Omental fat pad (tissue), 4 donors: Measurements from ENCODE around the gene IGF2. TPM values are rescaled to one million over a fixed set of nuclear protein-coding genes. Genes with fewer than 3 reads are reported as not detected.

Experiments
- ATAC-seq: fragments of 150-250 bp; one replicate; pipeline ENCODE4 v1.9.1; 2016; ENCODE audit warnings: mild to moderate bottlenecking, moderate library complexity; ENCODE audit not compliant: low FRiP score
- DNase-seq: peaks from one replicate; pipeline ENCODE4 v3.0.0-alpha.2; 2019; ENCODE audit warnings: low spot score
- total RNA-seq, 4 donors: library from RNA; depleted of rRNA; stranded (reverse); fragments of >200 nt; gene quantifications; one replicate each; pipeline ENCODE4 v1.1.0, GENCODE V29; 2016
- TF ChIP-seq, protein P1 (sequence below), 3 donors: fragments of 450-650 bp; IDR thresholded peaks; one replicate each; pipeline ENCODE4 v1.5.1; 2016 to 2017; ENCODE audit warnings: antibody characterized with exemption in 3 of 3, mild to moderate bottlenecking in 3 of 3, moderate library complexity in 2 of 3

Gene IGF2
- total RNA-seq, 4 donors from 2014 or later = 44.6 to 69.4 (median 52.3) TPM

DNA sequence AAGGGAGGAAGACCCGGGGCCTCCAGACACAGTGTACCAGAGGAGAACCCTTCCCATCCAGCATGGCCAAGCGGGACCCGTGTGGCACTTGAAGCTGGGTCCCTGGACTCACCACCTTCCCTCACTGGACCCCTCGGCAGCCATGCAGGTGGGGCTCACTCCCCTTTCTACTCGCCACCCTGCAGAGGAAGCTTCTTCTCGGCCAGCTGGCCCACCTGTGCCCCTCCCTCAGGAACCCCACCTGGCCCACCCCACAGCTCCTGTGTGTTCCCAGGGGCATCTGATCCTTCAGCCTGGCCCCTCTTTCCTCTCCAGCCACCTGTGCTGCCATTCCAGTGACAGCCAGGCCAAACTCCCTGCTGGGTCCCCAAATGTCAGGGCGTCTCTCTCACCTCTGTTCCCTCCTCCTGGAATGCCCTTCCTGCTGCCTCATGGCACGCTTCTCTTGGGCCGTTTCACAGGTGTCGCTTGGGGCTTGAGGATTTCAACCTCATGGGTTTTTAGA is 38.0 kb downstream of the IGF2 start:
- DNase-seq (no peak), ATAC-seq (no peak)
- TF ChIP-seq, protein P1, sequence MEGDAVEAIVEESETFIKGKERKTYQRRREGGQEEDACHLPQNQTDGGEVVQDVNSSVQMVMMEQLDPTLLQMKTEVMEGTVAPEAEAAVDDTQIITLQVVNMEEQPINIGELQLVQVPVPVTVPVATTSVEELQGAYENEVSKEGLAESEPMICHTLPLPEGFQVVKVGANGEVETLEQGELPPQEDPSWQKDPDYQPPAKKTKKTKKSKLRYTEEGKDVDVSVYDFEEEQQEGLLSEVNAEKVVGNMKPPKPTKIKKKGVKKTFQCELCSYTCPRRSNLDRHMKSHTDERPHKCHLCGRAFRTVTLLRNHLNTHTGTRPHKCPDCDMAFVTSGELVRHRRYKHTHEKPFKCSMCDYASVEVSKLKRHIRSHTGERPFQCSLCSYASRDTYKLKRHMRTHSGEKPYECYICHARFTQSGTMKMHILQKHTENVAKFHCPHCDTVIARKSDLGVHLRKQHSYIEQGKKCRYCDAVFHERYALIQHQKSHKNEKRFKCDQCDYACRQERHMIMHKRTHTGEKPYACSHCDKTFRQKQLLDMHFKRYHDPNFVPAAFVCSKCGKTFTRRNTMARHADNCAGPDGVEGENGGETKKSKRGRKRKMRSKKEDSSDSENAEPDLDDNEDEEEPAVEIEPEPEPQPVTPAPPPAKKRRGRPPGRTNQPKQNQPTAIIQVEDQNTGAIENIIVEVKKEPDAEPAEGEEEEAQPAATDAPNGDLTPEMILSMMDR (IDR thresholded peaks at IDR 0.05) = no peak

DNA sequence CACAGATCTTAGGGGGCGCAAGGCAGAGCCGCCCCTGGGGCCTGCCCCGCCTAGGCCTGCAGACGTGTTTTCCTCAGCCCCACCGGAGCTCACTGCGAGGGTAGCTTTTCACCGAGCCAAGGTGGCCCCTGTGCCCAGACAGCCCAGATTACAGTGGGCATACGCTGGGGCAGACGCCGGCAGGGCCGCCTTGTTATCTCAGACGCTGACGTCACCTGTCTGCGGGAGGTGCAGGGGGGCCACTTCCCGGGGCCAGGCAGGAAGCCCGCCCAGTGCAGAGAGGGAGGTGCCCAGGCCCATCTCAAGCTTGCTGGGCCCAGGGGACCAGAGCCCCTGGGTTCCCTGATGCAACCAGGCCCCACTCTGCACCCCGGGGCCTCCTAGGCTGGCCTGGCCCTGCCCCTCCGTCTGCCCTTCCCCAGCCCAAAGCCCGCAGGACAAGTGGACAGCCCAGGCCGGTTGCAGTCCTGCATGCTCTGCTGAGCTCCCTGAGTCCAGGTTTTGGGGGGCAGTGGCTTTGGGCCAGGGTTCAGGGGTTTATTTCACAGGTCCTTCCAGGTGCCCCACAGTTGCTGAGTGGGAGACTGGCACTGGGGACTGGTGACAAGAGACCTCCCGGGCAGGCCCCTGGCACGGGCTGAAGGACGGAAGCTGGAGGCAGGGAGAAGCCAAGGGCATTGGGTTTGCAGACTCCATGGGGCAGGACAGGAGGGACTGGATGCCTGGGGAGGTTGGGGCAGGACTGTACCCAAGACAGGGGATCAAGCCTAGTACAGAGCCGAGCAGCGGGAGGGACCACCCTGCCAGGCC is 38.6 kb downstream of the IGF2 start:
- TF ChIP-seq, protein P1 (IDR thresholded peaks at IDR 0.05) = no peak
- no peak for DNase-seq
- no peak for ATAC-seq

DNA sequence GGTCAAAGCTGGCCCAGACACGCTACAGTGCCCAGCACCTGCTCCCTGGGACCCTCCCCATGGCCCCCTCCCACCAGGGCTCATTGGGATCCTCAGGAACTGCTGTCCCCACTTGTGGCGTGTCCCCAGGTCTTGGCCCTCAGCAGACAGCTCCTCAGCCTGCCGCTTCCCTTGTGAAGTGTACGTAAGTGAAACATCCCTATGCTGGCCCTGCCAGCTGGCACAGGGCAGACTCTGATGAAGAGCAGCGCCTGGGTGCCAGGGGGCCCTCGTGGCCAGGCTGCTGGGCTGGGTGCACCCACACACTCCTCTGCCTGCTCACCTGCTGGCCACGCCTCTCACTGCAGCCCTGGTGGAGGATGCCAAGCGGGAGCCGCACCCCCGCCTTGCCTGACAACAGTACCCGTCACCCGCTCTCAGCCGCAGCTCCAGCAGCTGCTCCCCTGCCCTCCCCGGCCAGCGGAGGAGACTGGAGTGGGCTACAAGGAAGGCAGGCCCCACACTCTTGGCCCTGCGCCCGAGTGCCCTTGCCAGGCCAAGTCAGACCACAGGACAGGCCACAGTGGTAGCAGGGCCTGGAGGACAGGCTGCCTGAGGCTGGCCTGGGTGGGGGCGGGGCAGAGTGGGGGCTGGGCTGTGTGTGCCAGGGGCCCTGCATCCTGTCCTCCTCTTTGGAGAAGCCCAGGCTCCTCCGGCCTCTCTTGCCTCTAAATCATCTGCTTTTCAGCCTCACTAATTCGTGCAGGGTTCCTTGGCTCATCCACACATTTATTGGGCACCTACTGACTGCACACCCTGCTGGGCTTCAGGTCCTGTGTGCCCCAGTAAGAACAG is 39.5 kb downstream of the IGF2 start:
- no peak for DNase-seq
- TF ChIP-seq, protein P1 (IDR thresholded peaks at IDR 0.05) = no peak
- ATAC-seq = peak; percentile 11

DNA sequence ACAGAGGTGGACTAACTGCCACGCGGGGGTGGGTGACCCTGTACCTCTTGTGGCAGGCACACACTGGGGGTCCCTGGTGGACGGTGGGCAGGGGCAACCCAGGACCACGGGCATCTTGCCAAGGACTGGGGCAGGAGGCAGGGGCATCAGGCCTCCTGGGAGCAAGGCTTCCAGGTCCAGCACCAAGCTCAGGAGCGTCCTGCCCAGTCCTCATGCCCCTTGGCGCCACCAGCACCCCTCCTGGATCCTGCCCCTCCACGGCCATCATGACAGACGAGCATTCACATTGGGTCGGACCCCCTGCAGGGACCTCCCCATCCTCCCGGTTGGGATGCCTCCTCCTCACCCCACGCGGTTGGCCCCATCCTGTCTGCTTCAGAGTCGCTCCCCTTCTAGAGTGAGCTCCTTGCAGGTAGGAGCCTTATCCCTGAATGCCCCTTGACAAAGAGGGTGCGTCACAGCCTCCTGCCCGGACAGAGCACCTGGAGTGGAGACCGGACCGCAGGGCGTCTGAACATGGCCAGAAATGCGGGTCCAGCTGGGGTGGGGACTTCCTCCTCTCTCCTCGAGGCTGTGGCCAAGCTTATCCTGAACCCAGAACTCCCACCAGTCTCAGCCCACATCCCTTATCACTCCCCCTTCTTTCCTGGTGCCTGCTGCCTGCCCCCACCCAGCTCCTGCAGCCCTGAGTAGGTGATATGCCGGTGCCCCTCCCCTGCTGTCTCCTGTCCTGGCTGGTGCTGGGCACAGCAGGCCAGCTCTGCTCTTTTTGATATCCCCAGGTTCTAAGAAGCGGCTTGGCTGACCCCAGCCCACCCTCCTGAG is 40.3 kb downstream of the IGF2 start:
- TF ChIP-seq, protein P1 (IDR thresholded peaks at IDR 0.05) = no peak
- no peak for DNase-seq

DNA sequence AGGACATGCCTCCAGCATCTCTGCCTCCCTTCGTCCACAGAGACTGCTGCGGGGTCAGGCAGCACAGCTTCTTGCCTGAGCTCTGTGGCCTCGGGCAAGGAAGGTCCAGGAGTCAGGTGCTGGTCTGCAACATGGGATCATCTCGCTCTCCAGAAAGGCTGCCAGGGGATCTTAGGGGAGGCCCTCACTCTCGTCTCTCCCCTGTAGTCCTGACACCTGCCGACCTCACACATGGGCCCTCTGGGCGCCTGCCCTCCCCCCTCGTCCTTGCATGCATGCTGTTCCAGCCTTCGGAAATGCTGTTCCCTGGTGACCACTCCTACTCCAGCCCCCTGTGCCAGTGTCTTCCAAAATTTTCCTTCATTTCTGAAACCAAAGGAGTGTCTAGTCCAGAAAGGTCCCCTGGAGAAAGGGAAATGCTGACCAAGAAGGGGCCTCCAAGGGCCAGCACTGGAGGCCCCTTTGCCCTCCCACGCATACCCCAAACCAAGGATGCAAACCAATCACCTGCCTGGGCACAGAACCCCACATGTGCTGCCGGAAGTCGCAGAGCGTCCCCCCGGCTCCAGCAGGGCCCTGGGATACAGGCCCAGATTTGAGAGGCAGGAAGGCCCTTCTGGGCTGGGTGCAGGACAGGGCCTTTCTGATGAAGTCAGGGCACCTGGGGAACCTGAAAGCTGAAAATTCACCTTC is 41.0 kb downstream of the IGF2 start:
- no peak for ATAC-seq
- DNase-seq = no peak
- TF ChIP-seq, protein P1 (IDR thresholded peaks at IDR 0.05) = no peak

More for the DNA sequence above, 40.3 kb downstream of the IGF2 start:
- no peak for ATAC-seq
